Measurements from ENCODE around the gene INPP4B. TPM values are rescaled to one million over a fixed set of nuclear protein-coding genes. Genes with fewer than 3 reads are reported as not detected.

Gene INPP4B
- total and polyA plus RNA-seq, 2 of the 4 experiments (the other 2 are of a cell fraction), result 1.8 to 14.0 TPM

- no peaks in the 10 kb centered on the region for H4K20me1 ChIP-seq (ENCODE audit: insufficient read depth, low read length)
- no peak overlapping the region for H2AK9ac ChIP-seq (replicated peaks; ENCODE audit: low read depth, low read length, poor library complexity)
- ATAC-seq (ENCODE audit: low read depth) (no peak; the same call in 1 of the 2 replicates), DNase-seq (peak; percentile 19)
- H2BK5ac ChIP-seq (ENCODE audit: low read depth, low read length, poor library complexity, severe bottlenecking), result peak overlapping the region; percentile 11
- H2AFZ ChIP-seq (replicated peaks; ENCODE audit: low read length, poor library complexity), result no peak overlapping the region
- no peak overlapping the region for H3K9ac ChIP-seq (ENCODE audit: low read depth, low read length)
- peak overlapping the region; percentile 56 for H2AK5ac ChIP-seq (ENCODE audit: low read depth, low read length)
- intact Hi-C loops (cut with micrococcal nuclease), result no loop called here
- in situ Hi-C loops (cut with MboI; ENCODE audit: low sequenced_read_pairs), result no loop called here
- dilution Hi-C loops (cut with HindIII; ENCODE audit: low sequenced_read_pairs, unreplicated experiment), result no loop called here
- H3K18ac ChIP-seq (ENCODE audit: low read depth, low read length), result peak overlapping the region; percentile 80; the same call in 1 of the 2 replicates
- peak overlapping the region; percentile 30; the same call in 1 of the 2 replicates for H3K14ac ChIP-seq (replicated peaks; ENCODE audit: low read depth, low read length)
- no peak for TF ChIP-seq MAZ (IDR thresholded peaks at IDR 0.05; ENCODE audit: borderline replicate concordance, low read depth, low read length)
- no peak for TF ChIP-seq USF2 (IDR thresholded peaks at IDR 0.05; ENCODE audit: low read depth, low read length)
- TF ChIP-seq NFE2L2 (IDR thresholded peaks at IDR 0.05; ENCODE audit: low read depth, low read length), result no peak
- TF ChIP-seq BHLHE40 (IDR thresholded peaks at IDR 0.05; ENCODE audit: low read depth, low read length), result no peak
- TF ChIP-seq SMC3 (IDR thresholded peaks at IDR 0.05; ENCODE audit: low read depth, low read length), result no peak
- TF ChIP-seq MXI1 (IDR thresholded peaks at IDR 0.05; ENCODE audit: borderline replicate concordance, low read depth, low read length), result no peak
- no peak for TF ChIP-seq RFX5 (IDR thresholded peaks at IDR 0.05; ENCODE audit: low read depth, low read length)
- TF ChIP-seq MAFK (IDR thresholded peaks at IDR 0.05; ENCODE audit: low read depth, low read length), result no peak
- TF ChIP-seq POLR2A (IDR thresholded peaks at IDR 0.05; ENCODE audit: low read depth, low read length), result no peak
- TF ChIP-seq CHD1 (IDR thresholded peaks at IDR 0.05; ENCODE audit: low read depth, low read length), result no peak
- no peak for TF ChIP-seq FOS (IDR thresholded peaks at IDR 0.05; ENCODE audit: low read depth, low read length)
- TF ChIP-seq RCOR1 (IDR thresholded peaks at IDR 0.05; ENCODE audit: insufficient replicate concordance, low read length), result no peak
- H3K4me3 ChIP-seq (ENCODE audit: insufficient read depth, low read depth, low read length), result no peak overlapping the region
- peak overlapping the region; percentile 39; the same call in 1 of the 2 replicates for H4K5ac ChIP-seq (ENCODE audit: low read depth, low read length)
- H3K36me3 ChIP-seq (ENCODE audit: control insufficient read depth, insufficient read depth, low read length), result no peaks in the 10 kb centered on the region
- no peaks in the 10 kb centered on the region for H3K9me3 ChIP-seq (ENCODE audit: control insufficient read depth, insufficient read depth, low read length)
- H2BK15ac ChIP-seq (ENCODE audit: low read depth, low read length), result peak overlapping the region; percentile 80; the same call in 1 of the 3 replicates
- no peaks in the 10 kb centered on the region for H3K27me3 ChIP-seq (ENCODE audit: control insufficient read depth, insufficient read depth, low read length)
- H2BK120ac ChIP-seq (ENCODE audit: low read depth, low read length), result peak overlapping the region; percentile 48; the same call in 1 of the 2 replicates
- H4K91ac ChIP-seq (ENCODE audit: insufficient read depth, low read depth, low read length), result peak overlapping the region; percentile 6; the same call in 1 of the 2 replicates
- peaks cover 2% of the 10 kb centered on the region; the same call in 1 of the 2 replicates for H3K4me1 ChIP-seq (ENCODE audit: control insufficient read depth, insufficient read depth, low read length)
- CTCF ChIA-PET, result interaction anchor here (1.0 kb wide), 1 partner anchor 613 kb away, joined by 4 read pairs; no protein-coding TSS in a partner anchor
- H2BK20ac ChIP-seq (ENCODE audit: low read depth, low read length), result peak overlapping the region; percentile 55; the same call in 1 of the 2 replicates
- peak overlapping the region; percentile 51 for H3K4ac ChIP-seq (ENCODE audit: low read depth, low read length)
- no peak overlapping the region for H3K4me2 ChIP-seq (ENCODE audit: low read depth, low read length)
- no peak overlapping the region; the same call in 1 of the 2 replicates for H3K23ac ChIP-seq (ENCODE audit: low read depth, low read length)
- no CpG with 5 or more reads among the region's 2 CpGs for WGBS, 2 experiments (ENCODE audit: extremely low coverage in 2 of 2, insufficient read length in 1 of 2)
- BruUV-seq (replicated peaks), result no TSS peak
- no peak overlapping the region for H3K56ac ChIP-seq (ENCODE audit: extremely low read depth, insufficient read depth, low read length)
- 0 out of 4 replicates have a peak overlapping the region, but pooled peaks of 1 of the 2 experiments have one; percentile 34 for H4K8ac ChIP-seq (ENCODE audit: low read depth in 2 of 2, low read length in 2 of 2)
- H3K27ac ChIP-seq (ENCODE audit: insufficient read depth, low read length), result no peak overlapping the region
- peaks cover 4 to 9% of the 10 kb centered on the region in 2 experiments; a peak in 2 of 4 replicates for H3K79me1 ChIP-seq (ENCODE audit: low read depth in 1 of 2, low read length in 2 of 2)
- POLR2A ChIA-PET (ENCODE audit: unreplicated experiment), result no interaction called here
- no peaks in the 10 kb centered on the region for H3K9me1 ChIP-seq (ENCODE audit: insufficient read depth, low read length)
Observed at GRCh38 chr4:142372530-142373260, 473.4 kb downstream of the INPP4B start.
